NCI-H1417 (cell line): ENCODE data around the gene CACNG5.

Experiments
- DNase-seq, 3 experiments: peaks; one replicate each; lab custom pipeline; 2025; lab: John Stamatoyannopoulos, UW

The CACNG5 gene

GRCh38 chr17:66834919-66835454 lies at the start of gene CACNG5:
CACNG5 (plus strand) TSS chr17:66835117; CDS start chr17:66877333, 42,216 bp downstream.
- DNase-seq: peak in 2 of 3 experiments; percentile 33 to 40

- DNase-seq: no peak
These were observed 48.8 kb upstream of the CACNG5 start for GRCh38 chr17:66786107-66786506.

- DNase-seq: no peak
These were observed 47.0 kb upstream of the CACNG5 start for GRCh38 chr17:66787914-66788313.

GRCh38 chr17:66789093-66789492 lies 45.8 kb upstream of the CACNG5 start:
- no peak for DNase-seq

- no peak for DNase-seq
These were observed 44.9 kb upstream of the CACNG5 start for GRCh38 chr17:66789961-66790437.

- no peak for DNase-seq
These were observed 44.3 kb upstream of the CACNG5 start for GRCh38 chr17:66790501-66791061.

GRCh38 chr17:66791347-66791746 lies 43.6 kb upstream of the CACNG5 start:
- peak in 1 of 3 experiments; percentile 24 for DNase-seq

- no peak for DNase-seq
These were observed 41.1 kb upstream of the CACNG5 start for GRCh38 chr17:66793814-66794213.

- no peak for DNase-seq
These were observed 39.4 kb upstream of the CACNG5 start for GRCh38 chr17:66795486-66795885.

- DNase-seq: no peak
These were observed 34.9 kb upstream of the CACNG5 start for GRCh38 chr17:66799849-66800537.

GRCh38 chr17:66803474-66803951 lies 31.4 kb upstream of the CACNG5 start:
- no peak for DNase-seq

GRCh38 chr17:66805567-66805966 lies 29.4 kb upstream of the CACNG5 start:
- peak in 1 of 3 experiments; percentile 20 for DNase-seq

- DNase-seq: peak in 2 of 3 experiments; percentile 11 to 27
These were observed 27.7 kb upstream of the CACNG5 start for GRCh38 chr17:66807182-66807581.

GRCh38 chr17:66809408-66809807 lies 25.5 kb upstream of the CACNG5 start:
- no peak for DNase-seq

- DNase-seq: no peak
These were observed 23.8 kb upstream of the CACNG5 start for GRCh38 chr17:66810951-66811682.

GRCh38 chr17:66811683-66812054 lies 23.2 kb upstream of the CACNG5 start:
- DNase-seq: no peak

- DNase-seq: no peak
These were observed 22.3 kb upstream of the CACNG5 start for GRCh38 chr17:66812571-66812970.

GRCh38 chr17:66813296-66813695 lies 21.6 kb upstream of the CACNG5 start:
- DNase-seq: peak in 1 of 3 experiments; percentile 6

- no peak for DNase-seq
These were observed 20.9 kb upstream of the CACNG5 start for GRCh38 chr17:66814026-66814425.

- no peak for DNase-seq
These were observed 20.3 kb upstream of the CACNG5 start for GRCh38 chr17:66814570-66814969.

- DNase-seq: no peak
These were observed 17.2 kb upstream of the CACNG5 start for GRCh38 chr17:66817750-66818149.

GRCh38 chr17:66819466-66819865 lies 15.5 kb upstream of the CACNG5 start:
- DNase-seq: no peak

- no peak for DNase-seq
These were observed 12.9 kb upstream of the CACNG5 start for GRCh38 chr17:66822009-66822408.
